GM13977 (cell line): ENCODE results near the gene PTPN6.

Source experiments
- DNase-seq: peaks from one replicate; pipeline ENCODE4 v3.0.0; 2012; ENCODE audit warnings: low spot score
- CTCF ChIP-seq: IDR thresholded peaks from 2 replicates; pipeline ENCODE4 v1.5.1; 2012; ENCODE audit warnings: mild to moderate bottlenecking, control low read depth; ENCODE audit not compliant: insufficient read depth; ENCODE audit errors: extremely low read depth, missing control alignments
- in situ Hi-C: fragments of 300-500 bp; cut with MboI; formaldehyde crosslinking; loops from one replicate; pipeline ENCODE4 v1.12.0; 2022; ENCODE audit warnings: low sequenced_read_pairs, low pct_unique_long_range_greater_than_20kb, mixed read lengths, inconsistent platforms; ENCODE audit not compliant: unreplicated experiment

The PTPN6 gene

GRCh38 chr12:6941782-6942181 is 9.4 kb upstream of the PTPN6 start:
- in situ Hi-C loops = loop anchor here (25.0 kb wide), 1 partner anchor 171 kb away; the partner anchor contains the start of gene C1RL
- TF ChIP-seq CTCF = no peak
- DNase-seq = no peak

DNA sequence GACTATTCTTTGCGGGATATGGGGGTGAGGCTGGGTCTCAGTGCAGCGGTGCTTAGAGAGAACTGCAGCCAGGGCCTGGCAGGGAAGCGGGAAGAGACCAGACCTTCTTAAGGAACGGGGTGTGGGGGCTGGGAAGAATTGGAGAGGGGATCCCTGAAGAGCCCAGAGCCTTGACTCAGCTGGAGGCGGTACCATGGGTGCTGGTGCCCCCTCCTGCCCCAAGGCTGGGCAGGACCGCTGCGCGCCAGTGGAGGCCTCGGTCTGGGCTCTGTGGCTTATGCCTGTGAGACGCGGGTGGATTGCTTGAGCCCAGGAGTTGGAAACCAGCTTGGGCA is 8.9 kb upstream of the PTPN6 start:
- no peak for TF ChIP-seq CTCF
- in situ Hi-C loops = loop anchor here (25.0 kb wide), 1 partner anchor 170 kb away; the partner anchor contains the start of gene C1RL

GRCh38 chr12:6943389-6943721 is 7.8 kb upstream of the PTPN6 start:
- in situ Hi-C loops = loop anchor here (25.0 kb wide), 1 partner anchor 169 kb away; the partner anchor contains the start of gene C1RL
- DNase-seq = peak; percentile 95
- no peak for TF ChIP-seq CTCF

More for the DNA sequence above, 8.9 kb upstream of the PTPN6 start:
- DNase-seq = no peak

DNA sequence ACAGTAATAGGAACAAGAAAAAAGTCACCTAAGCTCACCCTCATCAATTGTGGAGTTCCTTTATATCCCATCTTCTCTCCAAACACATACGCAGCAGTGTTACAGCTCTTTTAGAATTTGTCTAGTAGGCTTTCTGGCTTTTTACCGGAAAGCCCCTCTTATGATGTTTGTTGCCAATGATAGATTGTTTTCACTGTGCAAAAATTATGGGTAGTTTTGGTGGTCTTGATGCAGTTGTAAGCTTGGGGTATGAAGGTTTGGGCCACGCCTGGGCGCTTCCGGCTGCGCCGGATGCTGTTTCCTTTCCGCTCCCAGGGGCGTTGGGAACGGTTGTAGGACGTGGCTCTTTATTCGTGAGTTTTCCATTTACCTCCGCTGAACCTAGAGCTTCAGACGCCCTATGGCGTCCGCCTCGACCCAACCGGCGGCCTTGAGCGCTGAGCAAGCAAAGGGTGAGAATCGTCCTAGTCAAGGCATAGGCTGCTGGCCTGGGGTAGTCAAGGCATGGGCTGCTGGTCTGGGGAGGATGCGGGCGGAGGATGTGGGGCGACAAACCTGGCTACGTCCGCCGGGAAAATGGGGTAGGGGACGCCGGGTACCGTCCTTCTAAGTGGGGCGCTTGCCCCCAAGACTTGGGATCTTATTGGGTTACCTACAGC is 7.3 kb upstream of the PTPN6 start, which contains the start of the genes C12orf57 and RNU7-1:
C12orf57 (plus strand) TSS at position 301 of the 659 bp plus-strand sequence; CDS start at position 401, 100 bp downstream.
RNU7-1 (plus strand) TSS at position 95 of the 659 bp plus-strand sequence.
- in situ Hi-C loops = loop anchor here (25.0 kb wide), 1 partner anchor 168 kb away; the partner anchor contains the start of gene C1RL
- peak; percentile 79 for DNase-seq
- TF ChIP-seq CTCF = no peak

- peak; percentile 97 for TF ChIP-seq CTCF
- in situ Hi-C loops = loop anchor here (25.0 kb wide), 1 partner anchor 168 kb away; the partner anchor contains the start of gene C1RL
- DNase-seq = peak; percentile 86
Observed at GRCh38 chr12:6944381-6945186, 6.6 kb upstream of the PTPN6 start.

DNA sequence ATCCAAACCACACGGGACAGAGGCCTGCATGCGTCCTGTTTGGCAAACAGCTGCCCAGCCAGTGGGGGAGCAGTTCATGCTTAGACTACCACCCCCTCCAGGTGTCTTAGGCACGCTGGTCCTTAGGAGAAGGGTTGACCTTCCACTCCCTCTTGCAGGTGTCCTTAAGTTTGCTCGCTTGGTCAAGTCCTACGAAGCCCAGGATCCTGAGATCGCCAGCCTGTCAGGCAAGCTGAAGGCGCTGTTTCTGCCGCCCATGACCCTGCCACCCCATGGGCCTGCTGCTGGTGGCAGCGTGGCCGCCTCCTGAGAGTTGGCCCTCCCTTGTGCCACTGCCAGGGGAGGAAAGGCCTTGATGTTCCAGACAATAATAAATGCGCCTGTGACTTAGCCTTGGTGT is 5.5 kb upstream of the PTPN6 start:
- in situ Hi-C loops = loop anchor here (25.0 kb wide), 1 partner anchor 167 kb away; the partner anchor contains the start of gene C1RL
- DNase-seq = no peak
- TF ChIP-seq CTCF = no peak
